ENCODE data around the gene ZNF662. TPM values are rescaled to one million over a fixed set of nuclear protein-coding genes. Genes with fewer than 3 reads are reported as not detected.

Gene ZNF662
- total RNA-seq, 2 donors from 2014 or later: 0.06 to 0.24 TPM

DNA sequence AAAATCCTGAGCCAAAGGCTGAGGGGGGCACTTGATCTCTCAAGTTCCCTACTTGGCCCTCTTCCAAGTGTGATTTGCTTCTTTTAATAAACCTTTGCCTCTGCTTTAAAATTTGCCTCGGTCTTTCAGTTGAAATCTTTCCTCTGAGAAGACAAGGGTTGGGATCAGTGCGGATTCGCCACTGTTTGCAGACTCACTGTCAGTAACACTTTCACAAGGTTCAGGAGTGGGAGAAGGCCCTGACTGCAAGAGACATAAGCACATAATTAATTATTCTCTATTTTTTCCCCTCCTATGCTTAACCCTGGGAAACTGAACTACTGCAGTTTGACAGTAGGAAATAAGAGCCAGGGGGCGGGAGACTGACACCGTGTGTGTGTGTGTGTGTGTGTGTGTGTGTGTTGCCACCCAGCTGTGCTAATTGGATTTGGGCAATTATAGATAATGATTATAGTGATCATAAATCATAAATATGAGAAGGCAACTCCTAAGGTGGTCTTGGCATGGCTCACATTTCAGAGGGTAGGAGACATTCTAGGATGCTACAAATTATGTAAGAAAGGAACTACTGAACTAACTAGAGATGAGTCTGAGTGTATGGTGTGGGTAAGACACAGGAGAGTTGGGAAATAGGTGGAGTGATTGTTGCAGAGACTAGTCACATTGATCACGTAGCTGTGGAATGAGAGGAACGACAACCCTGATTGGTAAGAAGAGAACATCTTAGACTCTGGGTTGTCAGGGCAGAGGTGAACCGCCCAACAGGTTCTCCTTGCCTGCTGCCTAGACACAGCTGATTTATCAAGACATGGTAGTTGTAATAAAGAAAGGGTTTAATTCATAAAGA, 5.5 kb upstream of the ZNF662 start:
- Mint-ChIP-seq H3K27ac (no peak overlapping the region), H3K9me3 (peaks cover 6% of the 10 kb centered on the region), H3K36me3 (ENCODE audit: low read depth) (no peaks in the 10 kb centered on the region), H3K4me1 (peaks cover 5% of the 10 kb centered on the region), H3K27me3 (peaks cover 15% of the 10 kb centered on the region), H3K4me3 (no peak overlapping the region)
- peak; percentile 21 for ATAC-seq (replicated peaks)

DNA sequence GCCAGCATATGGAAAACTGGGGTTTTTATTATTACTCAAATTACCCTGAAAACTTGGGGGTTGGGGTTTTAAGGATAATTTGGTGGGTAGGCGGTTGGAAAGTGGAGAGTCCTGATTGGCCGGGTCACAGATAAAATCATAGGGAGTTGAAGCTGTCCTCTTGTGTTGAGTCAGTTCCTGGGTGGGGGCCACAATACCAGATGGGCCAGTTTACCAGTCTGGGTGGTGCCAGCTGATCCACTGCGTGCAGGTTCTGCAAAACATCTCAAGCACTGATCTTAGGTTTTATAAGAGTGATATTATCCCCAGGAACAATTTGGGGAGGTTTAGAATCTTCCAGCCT, 4.9 kb upstream of the ZNF662 start:
- Mint-ChIP-seq H3K4me1 (peaks cover 8% of the 10 kb centered on the region), H3K4me3 (no peak overlapping the region), H3K27ac (no peak overlapping the region), H3K9me3 (peaks cover 6% of the 10 kb centered on the region), H3K27me3 (peaks cover 19% of the 10 kb centered on the region), H3K36me3 (ENCODE audit: low read depth) (no peaks in the 10 kb centered on the region)
- peak; percentile 39 for ATAC-seq (replicated peaks)

DNA sequence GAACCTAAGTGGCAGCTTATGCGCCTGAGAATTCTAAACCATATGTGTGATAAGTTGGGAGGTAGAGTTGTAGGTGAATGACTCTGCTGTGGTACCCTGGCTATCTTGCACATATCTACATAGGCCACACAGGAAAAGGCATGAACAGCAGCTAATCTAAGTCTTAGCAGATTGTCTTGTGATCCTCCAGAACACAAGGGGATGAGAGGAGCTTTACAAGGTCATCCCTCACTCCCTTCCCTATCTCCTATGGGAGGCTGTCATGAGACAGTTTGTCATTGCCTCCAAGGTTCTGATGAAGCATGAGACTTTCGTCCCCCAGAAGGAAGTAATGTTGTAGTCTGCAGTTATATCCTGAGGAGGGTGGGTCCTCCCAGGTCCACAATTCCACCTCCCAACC, 3.7 kb upstream of the ZNF662 start:
- Mint-ChIP-seq H3K9me3 (peaks cover 6% of the 10 kb centered on the region), H3K27me3 (peaks cover 28% of the 10 kb centered on the region), H3K4me1 (peaks cover 8% of the 10 kb centered on the region), H3K27ac (no peak overlapping the region), H3K4me3 (no peak overlapping the region), H3K36me3 (ENCODE audit: low read depth) (no peaks in the 10 kb centered on the region)
- no peak for ATAC-seq (replicated peaks)

DNA sequence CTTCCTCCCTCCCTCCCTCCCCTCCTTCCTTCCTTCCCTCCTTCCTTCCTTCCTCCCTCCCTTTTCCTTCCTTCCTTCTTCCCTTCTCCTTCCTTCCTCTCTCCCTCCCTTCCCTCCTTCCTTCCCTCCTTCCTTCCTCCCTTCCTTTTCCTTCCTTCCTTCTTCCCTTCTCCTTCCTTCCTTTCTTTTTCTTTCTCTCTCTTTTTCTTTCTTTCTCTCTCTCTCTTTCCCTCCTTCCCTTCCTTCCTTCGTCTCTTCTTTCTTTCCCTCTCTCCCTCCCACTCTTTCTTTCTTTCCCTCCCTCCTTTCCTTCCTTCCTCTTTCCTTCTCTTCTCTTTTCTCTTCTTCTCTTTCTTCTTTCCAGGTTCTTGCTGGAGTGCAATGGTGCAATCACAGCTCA, 1.9 kb upstream of the ZNF662 start:
- no peak overlapping the region for H3K27ac Mint-ChIP-seq
- no peak for ATAC-seq (replicated peaks)
- H3K36me3 Mint-ChIP-seq (ENCODE audit: low read depth): no peaks in the 10 kb centered on the region
- H3K27me3 Mint-ChIP-seq: peaks cover 35% of the 10 kb centered on the region
- peaks cover 6% of the 10 kb centered on the region for H3K9me3 Mint-ChIP-seq
- H3K4me3 Mint-ChIP-seq: no peak overlapping the region
- H3K4me1 Mint-ChIP-seq: peaks cover 8% of the 10 kb centered on the region

DNA sequence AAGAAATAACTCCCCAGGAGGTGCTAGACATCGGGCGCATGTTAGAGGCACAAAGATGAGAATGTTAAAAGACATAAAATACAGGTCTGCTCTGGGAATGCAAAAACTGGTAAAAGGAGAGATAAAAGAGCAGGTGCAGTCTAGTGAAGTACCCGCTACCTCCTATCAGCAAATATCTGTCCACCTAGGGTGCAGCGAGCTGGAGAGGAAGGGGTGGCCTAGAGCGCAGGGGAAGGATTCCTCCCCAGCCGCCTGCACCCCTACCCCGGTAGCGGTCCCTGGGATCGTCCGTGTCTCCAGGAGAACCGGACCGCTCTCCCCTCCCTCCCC, 237 bp upstream of the ZNF662 start:
- peak; percentile 11 for ATAC-seq (replicated peaks)
- peaks cover 32% of the 10 kb centered on the region for H3K27me3 Mint-ChIP-seq
- H3K9me3 Mint-ChIP-seq: peaks cover 6% of the 10 kb centered on the region
- H3K4me3 Mint-ChIP-seq: peak overlapping the region; percentile 62
- H3K4me1 Mint-ChIP-seq: peaks cover 5% of the 10 kb centered on the region
- H3K36me3 Mint-ChIP-seq (ENCODE audit: low read depth): no peaks in the 10 kb centered on the region
- no peak overlapping the region for H3K27ac Mint-ChIP-seq

DNA sequence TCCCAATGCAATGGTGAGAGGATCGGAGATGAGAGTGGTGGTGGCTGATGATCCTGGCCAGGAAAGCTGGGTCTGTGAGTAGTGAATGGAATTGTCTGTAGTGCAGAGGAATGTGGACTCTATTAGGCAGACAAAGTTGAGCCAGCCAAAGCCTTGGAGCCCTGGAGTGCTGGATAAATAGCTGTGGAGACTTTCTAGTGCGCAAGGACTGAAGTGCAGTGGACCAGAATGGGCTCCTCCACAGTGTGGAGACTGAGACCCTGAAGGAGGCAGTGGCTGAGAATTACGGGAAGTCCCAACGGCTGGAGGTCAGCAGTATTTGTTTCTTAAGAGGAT, 874 bp downstream of the ZNF662 start:
- H3K27ac Mint-ChIP-seq: no peak overlapping the region
- peaks cover 3% of the 10 kb centered on the region for H3K4me1 Mint-ChIP-seq
- H3K9me3 Mint-ChIP-seq: peaks cover 6% of the 10 kb centered on the region
- peak overlapping the region; percentile 20 for H3K4me3 Mint-ChIP-seq
- H3K27me3 Mint-ChIP-seq: peaks cover 30% of the 10 kb centered on the region
- no peak for ATAC-seq (replicated peaks)
- H3K36me3 Mint-ChIP-seq (ENCODE audit: low read depth): no peaks in the 10 kb centered on the region

DNA sequence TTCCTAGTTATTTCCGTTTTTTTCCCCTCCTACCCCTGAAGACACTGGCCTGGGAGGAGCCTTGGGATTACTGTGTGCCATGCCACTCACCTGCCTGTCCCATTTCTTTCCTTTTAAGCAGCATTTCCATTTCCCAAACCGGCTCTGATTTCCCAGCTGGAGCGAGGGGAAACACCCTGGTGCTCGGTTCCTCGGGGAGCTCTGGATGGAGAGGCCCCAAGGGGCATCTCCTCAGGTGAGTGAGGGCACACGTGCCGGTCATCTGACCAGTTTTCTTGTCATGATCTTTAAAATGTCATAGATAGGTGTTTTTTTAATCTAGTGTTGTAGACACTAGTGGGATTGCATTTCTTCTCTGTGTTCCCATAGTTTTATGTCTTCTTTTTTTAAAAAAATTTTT, 2.7 kb downstream of the ZNF662 start:
- Mint-ChIP-seq H3K27ac (no peak overlapping the region), H3K9me3 (peaks cover 13% of the 10 kb centered on the region), H3K36me3 (ENCODE audit: low read depth) (no peaks in the 10 kb centered on the region), H3K27me3 (peaks cover 23% of the 10 kb centered on the region), H3K4me1 (peaks cover 3% of the 10 kb centered on the region), H3K4me3 (no peak overlapping the region)
- no peak for ATAC-seq (replicated peaks)

DNA sequence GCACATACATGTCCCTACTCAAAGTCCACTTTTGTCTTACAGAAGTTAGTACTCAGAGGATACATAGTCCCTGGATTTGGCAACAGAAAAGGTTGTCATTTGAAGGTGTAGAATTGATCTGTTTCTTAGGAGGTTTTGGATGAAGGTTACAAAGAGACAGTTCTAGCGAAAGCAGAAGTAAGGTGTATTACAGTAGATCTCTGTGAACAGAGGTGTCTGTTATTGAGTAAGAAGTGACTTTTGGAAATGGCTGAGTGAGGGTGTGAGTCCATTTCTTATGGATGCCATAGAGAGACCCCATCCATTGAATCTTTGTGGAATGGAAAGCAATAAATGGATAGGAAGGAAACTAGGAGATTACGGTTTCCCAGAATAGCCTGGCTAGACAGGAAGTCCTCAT, 5.6 kb downstream of the ZNF662 start:
- Mint-ChIP-seq H3K27ac (no peak overlapping the region), H3K36me3 (ENCODE audit: low read depth) (peaks cover 7% of the 10 kb centered on the region), H3K4me1 (no peaks in the 10 kb centered on the region), H3K9me3 (peaks cover 28% of the 10 kb centered on the region), H3K4me3 (no peak overlapping the region), H3K27me3 (peaks cover 20% of the 10 kb centered on the region)
- no peak for ATAC-seq (replicated peaks)

DNA sequence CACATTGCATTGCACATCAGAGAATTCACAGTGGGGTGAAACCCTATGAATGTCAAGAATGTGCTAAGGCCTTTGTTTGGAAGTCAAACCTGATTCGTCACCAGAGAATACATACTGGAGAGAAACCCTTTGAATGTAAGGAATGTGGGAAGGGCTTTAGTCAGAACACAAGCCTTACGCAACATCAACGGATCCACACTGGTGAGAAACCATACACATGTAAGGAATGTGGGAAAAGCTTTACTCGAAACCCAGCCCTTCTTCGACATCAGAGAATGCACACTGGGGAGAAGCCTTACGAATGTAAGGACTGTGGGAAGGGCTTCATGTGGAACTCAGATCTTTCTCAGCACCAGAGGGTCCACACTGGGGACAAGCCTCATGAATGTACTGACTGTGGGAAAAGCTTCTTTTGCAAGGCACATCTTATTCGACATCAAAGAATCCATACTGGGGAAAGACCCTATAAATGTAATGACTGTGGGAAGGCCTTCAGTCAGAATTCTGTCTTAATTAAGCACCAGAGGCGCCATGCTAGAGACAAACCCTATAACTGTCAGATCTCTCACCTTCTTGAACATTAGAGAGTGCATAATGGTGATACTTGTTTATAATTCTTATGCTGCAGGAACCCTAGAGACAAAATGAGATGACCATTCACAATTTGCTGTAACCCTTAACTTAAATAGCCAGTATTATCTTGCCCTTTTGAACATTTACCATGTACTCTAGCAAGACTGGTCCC, 9.0 kb downstream of the ZNF662 start:
- Mint-ChIP-seq H3K36me3 (ENCODE audit: low read depth) (peaks cover 7% of the 10 kb centered on the region), H3K9me3 (peaks cover 34% of the 10 kb centered on the region), H3K27me3 (peaks cover 7% of the 10 kb centered on the region), H3K27ac (no peak overlapping the region), H3K4me3 (no peak overlapping the region), H3K4me1 (no peaks in the 10 kb centered on the region)
- no peak for ATAC-seq (replicated peaks)

DNA sequence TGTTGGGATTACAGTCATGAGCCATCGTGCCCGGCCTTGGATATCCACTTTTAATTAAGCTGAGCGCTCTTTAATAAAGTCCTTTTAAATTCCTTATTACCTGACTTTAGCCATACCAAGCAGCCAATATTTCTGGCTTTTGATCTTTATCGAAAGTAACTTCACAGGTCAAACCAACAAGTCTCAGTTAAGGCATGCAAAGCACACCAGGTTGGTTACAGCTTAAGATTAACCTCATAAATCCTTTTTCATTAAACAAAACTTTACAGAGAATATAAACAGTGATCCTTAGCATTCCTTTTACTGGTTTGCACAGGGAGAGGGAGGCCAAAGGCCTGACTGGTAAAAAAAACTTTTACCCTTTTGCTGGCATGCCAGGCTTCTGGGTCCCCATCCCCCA, 17.7 kb downstream of the ZNF662 start:
- Mint-ChIP-seq H3K27ac (no peak overlapping the region), H3K4me1 (no peaks in the 10 kb centered on the region), H3K9me3 (peaks cover 9% of the 10 kb centered on the region), H3K36me3 (ENCODE audit: low read depth) (no peaks in the 10 kb centered on the region), H3K4me3 (no peak overlapping the region), H3K27me3 (no peaks in the 10 kb centered on the region)
- ATAC-seq (replicated peaks): no peak

DNA sequence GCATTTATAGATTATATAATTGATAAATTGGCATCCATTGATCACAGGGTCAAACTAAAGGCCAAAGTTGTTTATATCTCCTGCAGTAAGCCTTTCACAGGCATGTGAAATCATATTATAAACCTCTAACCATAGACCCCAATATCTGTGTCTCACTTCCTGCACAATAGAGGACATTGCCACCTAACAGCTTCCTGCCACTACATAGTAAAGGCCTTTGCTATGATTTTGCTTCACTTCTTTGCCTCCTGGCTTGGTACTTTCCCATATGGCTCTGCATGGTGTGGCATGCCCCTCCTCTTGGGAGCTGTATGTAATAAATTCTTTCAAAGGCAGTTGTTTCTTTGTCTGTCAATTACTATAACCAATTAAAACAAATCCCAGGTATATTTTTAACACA, 20.4 kb downstream of the ZNF662 start:
- ATAC-seq (replicated peaks): no peak
- Mint-ChIP-seq H3K27ac (no peak overlapping the region), H3K4me3 (no peak overlapping the region), H3K4me1 (no peaks in the 10 kb centered on the region), H3K27me3 (no peaks in the 10 kb centered on the region), H3K36me3 (ENCODE audit: low read depth) (no peaks in the 10 kb centered on the region), H3K9me3 (peaks cover 9% of the 10 kb centered on the region)

DNA sequence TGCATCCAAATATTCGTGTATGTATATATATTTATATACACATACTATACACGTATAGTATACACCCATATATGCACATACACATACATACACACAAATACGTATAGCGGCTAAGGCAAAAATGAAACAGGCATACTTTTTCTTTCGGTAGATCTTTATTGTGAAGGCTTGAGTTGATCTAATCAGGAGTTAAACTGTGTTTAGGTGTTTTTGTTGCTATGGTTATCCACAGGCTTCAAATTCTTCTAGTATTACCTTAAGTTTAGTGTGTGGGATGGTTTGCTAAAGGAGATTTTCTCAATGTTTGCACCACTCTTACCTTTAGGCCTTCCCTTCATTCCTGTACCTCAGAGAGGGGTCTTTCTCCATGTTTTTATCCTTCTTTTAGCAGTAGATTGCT, 28.2 kb downstream of the ZNF662 start:
- H3K4me1 Mint-ChIP-seq: peaks cover 7% of the 10 kb centered on the region
- no peaks in the 10 kb centered on the region for H3K9me3 Mint-ChIP-seq
- no peak overlapping the region for H3K4me3 Mint-ChIP-seq
- no peak for ATAC-seq (replicated peaks)
- no peak overlapping the region for H3K27ac Mint-ChIP-seq
- H3K27me3 Mint-ChIP-seq: no peaks in the 10 kb centered on the region
- H3K36me3 Mint-ChIP-seq (ENCODE audit: low read depth): no peaks in the 10 kb centered on the region

DNA sequence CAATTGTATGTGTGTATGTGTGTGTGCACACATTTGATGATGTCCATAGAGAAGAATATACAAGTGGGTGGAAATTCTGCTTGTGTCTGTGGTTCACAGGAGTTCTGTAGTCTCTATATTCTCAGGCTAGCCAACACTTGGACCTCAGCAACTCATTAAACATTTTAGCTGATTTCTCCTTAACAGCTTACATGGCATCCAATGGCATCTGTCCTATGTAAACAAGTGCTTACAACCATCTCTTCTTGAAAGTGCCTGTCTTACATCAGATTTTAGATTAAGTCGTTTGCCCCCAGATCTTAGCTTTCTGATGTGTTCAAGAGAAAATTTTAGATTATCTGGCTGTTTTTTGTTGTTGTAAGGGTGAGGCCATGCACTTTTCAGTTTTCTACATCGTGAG, 29.0 kb downstream of the ZNF662 start:
- Mint-ChIP-seq H3K4me3 (no peak overlapping the region), H3K27ac (no peak overlapping the region), H3K9me3 (no peaks in the 10 kb centered on the region)

DNA sequence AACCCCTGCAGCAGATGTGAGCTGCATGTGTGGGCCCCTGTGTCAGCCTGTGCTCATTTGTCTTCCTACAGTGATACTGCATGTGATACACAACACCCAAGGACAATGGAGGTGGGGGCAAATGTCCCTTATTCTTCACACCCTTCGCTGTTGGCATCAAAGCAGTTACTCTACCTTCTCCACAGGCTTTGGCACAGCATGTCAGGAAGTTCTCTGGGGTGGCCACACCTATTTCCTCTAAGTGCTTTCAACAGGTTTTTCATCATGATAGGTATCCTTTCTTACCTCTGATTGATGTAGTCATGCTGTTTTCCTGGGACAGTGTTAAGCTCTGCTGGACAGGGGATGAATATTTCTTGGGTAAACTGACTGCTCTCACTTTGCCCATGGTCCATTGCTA, 29.5 kb downstream of the ZNF662 start:
- Mint-ChIP-seq H3K4me3 (peak overlapping the region; percentile 10), H3K4me1 (peaks cover 7% of the 10 kb centered on the region), H3K27me3 (no peaks in the 10 kb centered on the region), H3K9me3 (no peaks in the 10 kb centered on the region), H3K27ac (no peak overlapping the region), H3K36me3 (ENCODE audit: low read depth) (no peaks in the 10 kb centered on the region)
- ATAC-seq (replicated peaks): no peak

More for the DNA sequence above, 29.0 kb downstream of the ZNF662 start:
- Mint-ChIP-seq H3K4me1 (peaks cover 7% of the 10 kb centered on the region), H3K36me3 (ENCODE audit: low read depth) (no peaks in the 10 kb centered on the region), H3K27me3 (no peaks in the 10 kb centered on the region)
- no peak for ATAC-seq (replicated peaks)

DNA sequence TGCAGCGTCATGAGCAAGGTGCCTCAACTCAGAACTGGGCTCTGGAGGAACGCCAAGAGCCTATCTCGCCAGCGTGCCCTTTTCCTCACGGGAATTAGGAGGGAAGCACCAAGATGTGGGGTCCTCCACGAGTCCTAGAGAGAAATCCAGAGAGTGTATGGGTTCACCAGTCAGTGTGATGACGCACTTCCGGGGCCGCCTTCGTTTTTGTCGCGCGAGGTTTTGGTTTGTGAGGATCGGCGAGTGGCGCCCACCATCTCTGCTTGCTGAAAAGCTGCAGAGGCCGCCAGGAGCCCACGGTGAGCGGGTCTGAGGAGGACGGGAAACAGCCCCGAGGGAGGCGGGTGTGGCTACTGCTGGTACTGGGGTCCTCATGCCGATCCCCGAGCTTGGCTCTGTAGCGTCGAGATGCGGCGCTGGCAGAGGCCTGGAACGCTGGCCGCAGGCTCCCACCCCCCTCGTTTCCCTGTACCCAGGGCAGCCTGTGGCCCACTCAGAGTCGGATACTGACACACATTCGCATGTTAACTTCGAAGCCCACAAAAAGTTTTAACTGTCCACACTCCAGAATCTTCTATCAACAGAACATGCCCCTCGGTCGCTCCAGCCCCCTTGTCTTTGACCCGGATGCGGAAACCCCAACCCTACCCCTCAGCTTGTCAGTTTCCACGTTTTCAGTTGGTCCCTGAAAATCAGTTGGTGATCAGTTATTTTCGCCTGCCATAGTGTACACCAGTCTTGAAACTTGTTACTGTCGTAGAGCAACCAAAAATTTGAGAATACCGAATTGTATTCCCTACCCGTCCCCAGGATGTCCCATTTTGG, 30.4 kb downstream of the ZNF662 start:
- H3K9me3 Mint-ChIP-seq: no peaks in the 10 kb centered on the region
- no peaks in the 10 kb centered on the region for H3K27me3 Mint-ChIP-seq
- H3K36me3 Mint-ChIP-seq (ENCODE audit: low read depth): no peaks in the 10 kb centered on the region
- H3K27ac Mint-ChIP-seq: no peak overlapping the region
- peaks cover 7% of the 10 kb centered on the region for H3K4me1 Mint-ChIP-seq
- peak overlapping the region; percentile 10 for H3K4me3 Mint-ChIP-seq
- no peak for ATAC-seq (replicated peaks)
